ENCODE data around the gene MAP3K20.
"Not testable (repeated sequence)": the region's sequence is repeated elsewhere in the genome, so short reads cannot be mapped to it uniquely, and the experiment has no call there.

Gene MAP3K20

GRCh38 chr2:173287594-173287993 is 211.9 kb downstream of the MAP3K20 start:
- FAIRE-seq = no peak

DNA sequence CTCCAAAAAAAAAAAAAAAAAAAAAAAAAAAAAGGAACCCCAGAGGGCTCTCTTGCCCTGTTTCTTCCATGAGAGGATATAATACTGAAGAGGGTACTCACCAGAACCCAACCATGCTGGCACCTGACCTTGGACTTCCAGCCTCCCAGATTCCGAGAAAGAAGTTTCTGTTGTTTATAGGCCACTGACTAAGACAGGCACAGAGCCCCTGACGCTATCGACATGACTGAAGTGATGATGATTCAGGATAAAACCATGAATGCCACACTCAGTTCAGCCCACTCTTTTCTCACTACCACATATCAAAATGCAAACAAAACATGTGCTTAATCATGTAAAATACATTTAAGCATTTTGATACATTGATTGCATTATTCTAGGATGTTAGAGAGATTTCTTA is 212.9 kb downstream of the MAP3K20 start:
- FAIRE-seq = no peak

DNA sequence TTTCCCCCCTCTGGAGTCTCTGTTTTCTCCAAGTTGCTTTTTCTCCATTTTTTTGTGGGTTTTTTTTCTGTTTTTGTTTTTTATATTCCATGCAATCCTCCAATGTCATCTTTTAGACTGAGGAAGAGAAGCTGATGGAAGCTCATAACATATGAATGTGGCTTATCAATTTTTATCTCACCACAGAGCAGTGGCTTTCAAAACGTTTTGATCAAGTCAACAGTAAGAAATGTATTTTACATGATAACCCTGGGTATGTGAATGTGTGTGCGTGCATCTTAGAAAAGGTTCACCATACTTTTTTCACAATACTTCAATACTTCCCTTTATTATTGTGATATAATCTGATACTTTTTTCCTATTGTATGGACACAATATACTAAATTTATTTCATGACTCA is 214.4 kb downstream of the MAP3K20 start:
- no peak for FAIRE-seq

DNA sequence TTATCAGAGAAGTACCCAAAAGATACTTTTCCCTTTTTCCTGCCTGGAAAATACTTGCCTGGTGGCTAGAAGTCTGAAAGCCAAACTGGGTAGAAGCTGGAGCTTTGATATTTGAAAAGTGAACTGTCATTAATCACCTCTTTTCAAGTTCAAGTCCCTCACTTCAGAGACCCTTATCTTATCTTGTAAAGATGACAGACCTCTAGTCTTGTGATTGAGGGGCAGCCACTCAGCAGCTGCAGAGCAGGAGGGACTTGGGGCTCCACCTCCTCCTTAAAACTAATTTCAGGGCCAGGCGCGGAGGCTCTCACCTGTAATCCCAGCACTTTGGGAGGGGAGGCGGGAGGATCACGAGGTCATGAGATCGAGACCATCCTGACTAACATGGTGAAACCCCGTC is 214.9 kb downstream of the MAP3K20 start:
- no peak for FAIRE-seq

DNA sequence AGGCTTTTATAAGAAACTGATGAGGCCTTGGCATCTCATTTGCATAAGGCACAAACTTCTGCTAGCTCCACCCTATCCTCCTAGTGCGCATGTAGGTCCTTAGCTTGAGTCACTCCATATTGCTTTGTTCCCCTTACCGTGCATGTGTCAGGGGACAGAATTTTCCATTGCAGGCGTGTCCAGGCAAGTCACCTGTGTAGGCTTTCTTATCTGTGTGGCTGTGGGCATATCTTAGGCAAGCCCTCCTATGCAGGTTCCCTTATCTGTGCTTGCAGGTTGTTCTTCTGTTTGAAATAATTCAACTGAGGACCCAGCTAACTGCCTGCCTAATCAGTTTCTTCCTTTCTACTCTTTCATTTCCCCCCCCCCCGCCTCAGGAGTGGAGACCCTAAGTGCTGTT is 215.8 kb downstream of the MAP3K20 start:
- no peak for FAIRE-seq

GRCh38 chr2:173296235-173296634 is 220.6 kb downstream of the MAP3K20 start:
- no peak for FAIRE-seq

GRCh38 chr2:173298536-173299097 is 223.0 kb downstream of the MAP3K20 start:
- no peak for FAIRE-seq

- no peak for FAIRE-seq
Observed at GRCh38 chr2:173299764-173300163, 224.1 kb downstream of the MAP3K20 start.

DNA sequence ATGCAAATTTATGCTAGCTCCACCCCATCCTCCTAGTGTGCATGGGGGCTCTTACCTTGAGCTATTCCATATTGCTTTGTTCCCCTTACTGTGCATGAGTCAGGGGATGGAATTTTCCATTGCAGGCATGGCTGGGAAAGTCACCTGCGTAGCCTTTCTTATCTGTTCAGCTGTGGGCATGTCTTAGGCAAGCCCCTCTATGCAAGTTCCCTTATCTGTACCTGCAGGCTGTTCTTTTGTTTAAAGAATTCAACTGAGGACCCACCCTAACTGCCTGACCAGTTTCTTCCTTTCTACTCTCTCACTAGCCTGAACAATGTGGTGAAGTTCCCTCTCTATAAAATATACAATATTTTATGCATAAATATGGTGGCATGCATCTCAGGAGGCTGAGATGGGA is 224.8 kb downstream of the MAP3K20 start:
- no peak for FAIRE-seq

GRCh38 chr2:173301549-173301948 is 225.9 kb downstream of the MAP3K20 start:
- FAIRE-seq = not testable (repeated sequence)

GRCh38 chr2:173305303-173305702 is 229.7 kb downstream of the MAP3K20 start:
- no peak for FAIRE-seq

DNA sequence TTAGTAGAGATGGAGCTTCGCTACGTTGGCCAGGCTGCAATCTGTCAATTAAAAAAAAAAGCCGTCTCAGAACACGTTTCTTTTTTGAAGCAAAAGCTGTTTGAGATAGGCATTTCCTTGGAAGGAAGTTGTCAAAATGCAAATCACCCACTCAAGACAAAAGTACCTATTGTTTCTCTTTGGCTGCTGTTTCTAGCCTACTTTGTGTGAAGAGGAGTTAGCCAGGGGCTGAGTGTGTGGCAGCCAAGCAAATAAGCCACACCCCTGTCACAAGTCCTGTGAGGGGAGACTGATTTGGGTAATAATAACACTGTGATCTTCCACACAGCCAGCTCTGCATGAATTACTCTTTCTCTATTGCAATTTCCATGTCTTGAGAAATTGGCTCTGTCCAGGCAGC is 231.6 kb downstream of the MAP3K20 start:
- no peak for FAIRE-seq

- FAIRE-seq = not testable (repeated sequence)
Observed at GRCh38 chr2:173309370-173309769, 233.7 kb downstream of the MAP3K20 start.

DNA sequence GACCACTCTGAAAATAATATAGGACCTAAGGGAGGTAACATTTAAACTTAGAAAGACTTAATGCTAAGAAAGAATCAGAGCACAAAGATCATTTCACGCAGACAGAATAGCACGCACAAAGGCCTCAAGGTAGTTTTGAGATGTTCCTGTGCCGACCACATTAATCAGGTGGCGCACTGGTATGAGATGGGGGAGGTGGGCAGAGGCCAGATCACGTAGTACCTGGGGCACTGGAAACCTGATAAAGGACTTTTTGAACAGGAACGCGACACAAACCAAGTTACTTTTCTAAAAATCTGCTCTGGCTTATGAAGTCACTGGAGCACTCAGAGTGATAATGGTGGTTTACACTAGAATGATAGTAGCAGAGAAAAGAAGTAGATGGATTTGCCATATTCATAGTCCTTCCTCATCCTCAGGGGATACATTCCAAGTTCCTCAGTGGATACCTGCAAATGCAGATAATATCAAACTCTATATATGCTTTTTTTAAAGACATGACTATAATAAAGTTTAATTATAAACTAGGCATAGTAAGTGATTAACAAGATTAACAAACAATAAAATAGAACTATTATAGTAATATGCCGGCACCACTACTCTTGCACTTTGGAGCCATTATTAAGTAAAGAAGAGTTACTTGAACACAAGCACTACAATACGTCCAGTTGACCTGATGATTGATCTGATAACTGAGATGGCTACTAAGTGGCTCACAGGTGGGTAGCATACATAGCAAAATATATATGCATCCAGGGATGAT is 236.4 kb downstream of the MAP3K20 start:
- FAIRE-seq = no peak

Data from colon (tissue), 2 donors.